GM19328 (cell line): ENCODE measurements around the gene FOXN3.
"Not testable (repeated sequence)": the region's sequence is repeated elsewhere in the genome, so short reads cannot be mapped to it uniquely, and the experiment has no call there.

Source experiments
- ATAC-seq: cut with Tn5 transposase; IDR thresholded peaks from one replicate; pipeline ENCODE4 v1.9.1; 2021; ENCODE audit warnings: mild to moderate bottlenecking, moderate library complexity; ENCODE audit not compliant: unreplicated experiment

The FOXN3 gene

DNA sequence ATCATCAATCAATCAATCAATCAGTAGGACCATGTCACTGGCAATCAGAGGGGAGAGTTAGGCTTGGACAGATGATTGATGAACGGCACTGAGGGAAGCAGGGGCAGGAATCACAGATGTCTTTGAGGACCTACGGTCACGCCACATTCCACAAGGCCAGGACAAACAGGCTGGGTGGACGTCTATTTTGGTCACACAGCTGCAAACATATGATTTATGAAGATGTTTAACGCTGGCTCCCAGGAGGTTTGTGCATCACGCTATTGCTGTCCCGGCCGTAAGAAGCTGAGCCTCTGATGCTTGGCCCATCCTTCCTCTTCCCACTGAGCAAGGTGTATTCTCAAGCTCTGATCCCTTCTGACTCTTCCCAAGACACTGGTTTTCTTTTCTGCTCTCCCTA lies 160.8 kb downstream of the FOXN3 start:
- no peak for ATAC-seq

DNA sequence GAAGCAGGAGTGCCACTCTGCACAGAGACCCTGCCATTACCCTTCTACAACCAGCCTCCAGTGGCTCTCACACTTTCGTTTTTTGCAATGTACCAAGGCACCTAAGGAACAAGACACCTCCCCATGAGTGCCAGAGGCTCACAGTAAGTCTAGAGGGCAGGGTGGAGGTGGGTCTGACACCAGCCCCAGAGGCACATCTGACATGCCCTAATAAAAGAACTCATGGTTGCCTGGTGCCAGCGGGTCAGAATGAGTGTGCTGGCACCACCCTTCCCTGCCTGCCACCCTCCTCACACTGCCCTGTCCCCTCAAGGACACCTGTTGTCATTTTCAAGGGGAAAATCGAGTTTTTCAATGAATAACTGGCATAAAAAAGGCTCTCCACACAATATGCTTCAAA lies 161.2 kb downstream of the FOXN3 start:
- no peak for ATAC-seq

DNA sequence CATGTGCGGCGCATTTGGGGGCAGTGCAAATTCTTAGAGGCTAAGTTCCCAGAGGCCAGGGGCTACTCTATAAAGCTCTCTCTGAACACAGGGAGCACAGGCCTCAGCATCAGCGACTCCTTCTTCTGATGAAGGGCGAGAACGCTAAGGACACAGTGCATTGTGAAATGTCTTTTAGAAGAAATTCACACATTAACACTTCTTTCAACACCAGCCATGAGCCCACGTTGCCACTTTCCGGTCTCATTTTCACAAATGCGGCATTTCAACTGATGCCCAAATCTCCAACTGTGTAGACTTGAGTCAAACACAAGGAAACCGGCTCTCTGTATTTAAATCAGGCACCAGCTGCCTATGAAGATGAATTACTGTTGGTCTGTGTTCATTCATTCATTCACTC lies 162.0 kb downstream of the FOXN3 start:
- no peak for ATAC-seq

DNA sequence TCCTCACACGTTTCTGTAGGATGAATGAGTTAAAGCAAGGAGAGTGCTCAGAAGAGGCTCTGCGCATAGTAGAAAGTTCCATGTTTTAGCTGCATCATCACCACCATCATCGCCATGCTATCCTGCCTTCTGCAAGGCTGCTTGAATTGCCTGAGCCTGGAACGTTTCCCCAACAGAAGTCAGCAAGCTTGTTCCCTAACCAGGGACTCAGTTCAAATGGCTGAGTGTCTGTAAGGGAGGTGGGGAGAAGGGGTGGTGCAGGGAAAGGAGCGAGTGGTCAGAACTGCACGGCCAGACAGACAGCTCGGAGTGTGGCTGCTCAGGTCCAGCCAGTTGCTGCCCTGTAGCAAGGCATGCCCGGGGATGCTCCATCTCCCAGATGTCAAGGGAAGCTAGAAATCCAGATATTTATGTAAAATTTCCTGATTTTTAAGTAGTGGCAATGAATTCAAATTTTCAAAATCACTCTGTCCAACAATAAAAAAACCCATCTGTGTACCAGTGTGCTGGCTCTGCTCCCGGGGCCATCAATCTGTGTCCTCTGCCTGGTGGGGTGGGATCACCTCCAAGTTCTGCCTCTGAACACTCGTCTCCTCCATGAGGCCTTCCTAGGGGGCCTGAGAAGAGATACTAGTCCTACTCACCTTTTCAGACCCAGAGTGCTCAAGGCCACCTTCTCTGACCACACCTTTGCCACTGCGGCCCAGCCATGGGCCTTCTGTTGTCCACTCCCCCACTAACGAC lies 162.7 kb downstream of the FOXN3 start:
- ATAC-seq, result no peak

DNA sequence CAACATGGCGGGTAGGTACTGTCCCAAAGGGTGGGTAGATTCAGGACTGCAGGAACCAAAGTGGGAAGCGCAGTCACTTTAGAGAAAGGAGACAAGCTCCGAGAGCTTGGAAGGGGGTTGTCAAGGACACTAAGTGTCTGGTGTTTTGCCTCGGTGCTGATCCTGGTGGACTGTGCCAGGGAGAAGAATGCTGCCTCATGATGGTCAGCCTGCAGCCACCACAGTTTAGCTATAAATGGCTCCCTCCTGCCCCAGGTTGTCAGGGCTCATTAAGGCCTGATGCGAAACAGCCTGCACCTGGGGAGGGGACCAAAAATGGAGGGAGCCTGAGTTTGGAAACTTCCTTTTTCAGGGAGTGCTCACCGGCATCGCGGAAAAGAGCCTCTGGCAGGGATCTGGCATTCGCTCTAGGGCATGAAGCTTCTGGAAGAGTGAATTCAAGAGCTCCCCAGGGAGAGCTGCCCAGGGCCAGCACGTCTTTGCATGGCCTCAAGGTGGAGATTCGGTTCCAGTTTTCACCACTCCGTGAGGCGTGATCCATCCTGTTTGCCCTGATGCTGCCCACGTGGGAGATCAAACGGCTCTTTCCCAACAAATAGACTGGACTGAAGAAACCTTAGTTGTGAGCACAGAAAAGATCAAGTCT lies 164.0 kb downstream of the FOXN3 start:
- ATAC-seq, result no peak

DNA sequence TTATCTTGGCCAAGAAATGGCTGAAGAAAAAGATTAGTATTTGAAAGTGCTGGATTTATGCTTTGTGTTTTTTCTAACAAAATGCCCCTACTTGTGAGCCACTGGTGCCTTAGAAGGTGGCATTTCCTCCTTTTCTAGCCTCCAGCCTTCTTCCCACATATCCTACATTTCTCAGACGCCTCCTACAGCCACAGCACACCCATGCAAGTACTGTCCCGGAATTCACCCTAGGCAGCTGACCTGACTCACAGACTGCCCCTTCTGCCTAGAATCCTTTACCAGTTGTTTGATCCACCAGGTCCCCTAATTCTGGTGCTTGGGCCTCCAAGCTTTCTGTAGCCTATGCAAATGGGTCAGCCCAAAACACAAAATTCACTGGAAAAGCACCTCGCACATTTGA lies 166.0 kb downstream of the FOXN3 start:
- no peak for ATAC-seq

DNA sequence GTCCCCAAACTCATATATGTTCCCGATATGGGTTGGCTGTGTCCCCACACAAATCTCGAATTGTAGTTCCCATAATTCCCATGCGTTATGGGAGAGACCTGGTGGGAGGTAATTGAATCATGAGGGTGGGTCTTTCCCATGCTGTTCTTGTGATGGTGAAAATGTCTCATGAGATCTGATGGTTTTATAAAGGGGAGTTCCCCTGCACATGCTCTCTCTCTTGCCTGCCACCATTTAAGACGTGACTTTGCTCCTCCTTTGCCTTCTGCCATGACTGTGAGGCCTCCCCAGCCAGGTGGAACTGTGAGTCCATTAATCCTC lies 166.4 kb downstream of the FOXN3 start:
- not testable (repeated sequence) for ATAC-seq

DNA sequence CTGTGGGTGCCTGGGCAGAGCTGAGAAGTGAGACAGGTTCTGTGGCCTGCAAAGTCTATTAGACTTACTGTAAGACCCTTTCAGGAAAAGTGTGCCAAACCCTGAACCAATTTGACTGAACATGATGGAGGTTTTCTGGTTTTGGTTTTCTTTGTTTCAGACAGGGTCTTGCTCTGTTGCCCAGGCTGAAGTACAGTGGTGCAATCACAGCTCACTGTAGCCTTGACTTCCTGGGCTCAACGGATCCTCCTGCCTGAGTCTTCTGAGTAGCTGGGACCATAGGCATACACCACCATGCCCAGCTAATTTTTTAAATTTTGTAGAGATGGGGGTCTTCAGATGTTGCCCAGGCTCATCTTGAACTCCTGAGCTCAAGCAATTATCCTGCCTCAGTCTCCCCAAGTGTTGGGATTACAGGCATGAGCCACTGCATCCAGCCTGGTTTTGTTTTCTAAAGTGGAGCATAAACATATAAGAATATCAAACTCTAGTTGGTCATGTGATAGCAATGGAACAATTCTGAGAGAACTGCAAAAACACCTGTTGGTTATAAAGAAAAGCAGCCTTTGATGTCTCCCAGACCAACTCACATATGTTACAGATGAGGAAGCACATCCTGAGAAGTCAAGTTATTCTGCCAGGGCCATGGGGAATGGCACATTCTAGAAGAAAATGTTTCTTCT lies 166.9 kb downstream of the FOXN3 start:
- ATAC-seq, result no peak

DNA sequence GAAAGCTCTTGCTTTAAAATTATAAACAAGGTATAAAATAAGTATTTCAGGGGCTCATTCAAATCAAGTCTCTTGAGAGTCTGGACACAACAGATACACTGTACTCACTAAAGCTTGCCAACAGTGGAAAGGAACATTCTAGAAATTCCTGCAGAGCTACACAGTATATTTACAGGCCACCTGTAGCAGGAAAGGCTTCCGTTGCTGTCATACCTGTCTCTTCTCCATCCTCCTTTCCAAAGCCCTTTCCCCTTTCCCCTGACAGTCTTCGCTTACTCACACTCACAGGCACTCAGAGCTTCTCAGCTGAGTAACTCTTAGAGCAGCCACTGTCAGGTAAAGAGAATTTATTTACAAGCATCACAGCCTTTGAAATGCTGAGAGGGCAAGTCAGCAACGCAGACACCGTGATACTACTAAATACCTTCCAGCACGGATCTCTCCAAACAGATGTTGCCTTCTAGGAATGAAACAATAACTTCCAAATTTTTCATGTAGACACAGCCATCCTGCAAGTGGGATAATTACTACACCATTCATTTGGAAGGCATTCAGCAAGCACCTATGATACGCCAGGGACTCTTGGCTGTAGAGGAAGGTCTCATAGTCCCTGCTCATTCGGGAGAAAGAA lies 167.9 kb downstream of the FOXN3 start:
- ATAC-seq, result no peak

DNA sequence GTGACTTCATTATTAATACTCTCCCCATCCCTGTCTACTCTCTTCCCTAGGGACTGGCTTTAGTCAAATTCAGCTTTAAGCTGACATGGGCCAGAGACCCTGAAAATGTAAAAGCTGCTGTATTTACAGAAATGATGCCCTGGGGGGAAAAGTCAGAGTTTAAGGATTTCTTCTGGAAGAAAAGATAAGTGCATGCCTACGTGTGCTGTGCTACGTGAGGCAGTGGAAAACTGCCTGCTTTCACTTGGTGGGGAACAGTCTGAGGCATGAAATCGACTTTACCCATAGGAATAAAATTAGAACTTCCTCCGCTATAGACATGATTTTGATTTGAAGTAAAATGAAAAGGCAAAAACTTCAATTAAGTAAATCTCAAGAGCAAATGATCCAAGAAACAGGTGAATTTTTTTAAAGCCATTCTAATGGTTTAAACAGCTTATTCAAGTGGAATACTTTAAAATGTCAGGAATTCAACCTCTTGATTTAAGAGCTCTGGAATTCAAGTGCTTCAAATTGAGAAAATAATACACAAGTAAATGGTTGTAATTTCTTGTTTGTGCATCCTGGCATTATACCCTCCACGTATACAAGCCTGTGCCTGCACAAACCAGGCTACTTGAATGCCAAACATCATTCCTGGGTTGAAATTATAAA lies 168.5 kb downstream of the FOXN3 start:
- no peak for ATAC-seq

DNA sequence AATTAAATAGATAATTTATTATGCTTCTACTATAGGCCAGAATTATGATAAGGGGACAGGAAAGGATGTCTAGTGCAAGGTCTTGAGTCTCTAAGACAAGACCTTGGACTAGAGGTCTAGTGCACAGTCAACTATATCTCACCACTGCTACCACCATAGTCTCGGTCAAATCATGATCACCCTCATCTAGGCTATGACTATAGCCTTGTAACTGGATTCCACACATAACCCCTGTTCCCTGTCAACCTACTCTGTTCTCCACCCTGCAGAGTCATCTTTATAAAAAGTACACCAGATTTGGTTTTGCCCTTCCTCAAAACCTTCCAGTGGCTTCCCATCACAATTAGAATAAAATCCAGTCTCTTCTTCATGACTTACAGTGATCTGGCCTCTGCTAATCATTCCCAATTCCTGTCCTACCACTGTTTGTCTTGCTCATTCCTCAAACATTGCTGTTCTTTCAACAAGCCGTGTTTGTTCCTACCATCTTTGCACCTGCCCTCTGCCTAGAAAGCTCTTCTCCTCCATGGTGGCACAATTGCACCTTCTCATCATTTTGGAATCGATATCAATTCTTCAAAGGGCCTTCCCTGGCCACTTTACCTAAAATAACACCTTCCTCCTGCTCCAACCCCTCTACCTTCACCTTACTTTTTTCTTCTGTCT lies 169.4 kb downstream of the FOXN3 start:
- no peak for ATAC-seq

DNA sequence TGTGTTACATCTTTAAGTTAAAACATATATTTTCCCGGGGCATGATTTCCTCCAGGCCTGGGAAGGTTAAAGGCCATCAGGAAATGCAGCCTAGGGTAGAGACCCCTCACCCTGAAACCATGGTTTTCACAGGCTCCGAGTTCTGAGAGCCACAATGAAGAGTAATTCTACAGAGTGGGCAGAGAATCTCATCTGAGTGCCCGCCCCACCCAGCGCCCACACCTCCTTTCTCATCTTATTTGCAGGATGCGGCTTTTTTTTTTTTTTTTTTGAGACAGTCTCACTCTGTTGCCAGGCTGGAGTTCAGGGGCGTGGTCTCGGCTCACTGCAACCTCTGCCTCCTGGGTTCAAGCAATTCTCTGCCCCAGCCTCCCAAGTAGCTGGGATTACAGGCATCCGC lies 170.7 kb downstream of the FOXN3 start:
- ATAC-seq, result no peak

DNA sequence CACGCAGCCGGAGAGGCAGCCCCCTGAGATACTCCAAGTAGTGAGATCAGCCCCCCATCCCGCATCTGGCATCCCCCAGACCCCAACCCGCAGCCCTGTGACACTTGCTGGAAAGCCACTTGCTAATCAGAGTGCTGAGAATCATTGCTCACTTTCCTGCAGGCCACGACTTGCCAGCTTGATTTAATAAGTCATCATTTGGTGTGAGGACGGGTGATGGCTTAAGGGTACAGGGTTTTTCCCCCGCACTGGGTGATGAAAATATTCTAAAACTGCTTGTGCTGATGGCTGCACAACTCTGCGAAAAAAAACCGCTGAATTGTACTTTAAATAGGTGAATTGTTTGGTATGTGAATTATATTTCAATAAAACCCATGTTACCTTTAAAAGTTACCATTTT lies 171.2 kb downstream of the FOXN3 start:
- no peak for ATAC-seq

DNA sequence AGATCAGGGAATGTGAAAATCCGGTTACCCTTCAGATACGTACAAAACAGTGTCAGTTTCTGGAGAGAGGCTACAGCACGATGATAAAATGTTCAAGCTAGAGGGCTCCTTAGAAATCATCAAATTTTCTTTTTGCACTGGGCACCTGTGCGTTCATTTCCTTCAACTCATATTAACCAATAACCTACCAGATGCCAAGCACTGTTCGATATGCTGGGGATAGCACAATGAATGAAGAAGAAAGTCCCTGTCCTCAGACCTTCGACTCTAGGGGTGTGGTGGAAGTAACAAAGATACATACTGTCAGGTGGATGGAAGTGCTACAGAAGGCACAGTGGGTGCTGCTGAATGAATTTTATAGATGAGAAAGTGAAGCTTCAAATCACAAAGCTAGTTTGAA lies 172.3 kb downstream of the FOXN3 start:
- ATAC-seq, result no peak

DNA sequence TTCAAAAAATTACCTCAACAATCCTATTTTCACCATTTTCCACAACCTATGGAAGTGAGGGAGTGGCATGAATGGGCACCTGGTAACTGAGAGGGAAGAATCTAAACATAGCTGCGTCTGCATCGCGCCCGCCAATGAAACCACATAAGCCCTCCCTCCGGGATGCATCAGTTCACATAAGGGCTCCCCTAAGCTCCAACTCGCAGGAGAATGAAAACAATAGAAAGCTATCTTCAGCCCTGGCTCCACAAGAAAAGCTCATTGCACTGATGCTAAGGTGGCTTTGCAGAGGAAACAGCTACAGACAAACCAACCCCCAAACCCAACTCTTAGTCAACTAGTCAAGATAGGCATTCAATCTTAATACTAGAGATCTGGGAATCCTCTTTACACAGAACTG lies 173.3 kb downstream of the FOXN3 start:
- ATAC-seq, result no peak

DNA sequence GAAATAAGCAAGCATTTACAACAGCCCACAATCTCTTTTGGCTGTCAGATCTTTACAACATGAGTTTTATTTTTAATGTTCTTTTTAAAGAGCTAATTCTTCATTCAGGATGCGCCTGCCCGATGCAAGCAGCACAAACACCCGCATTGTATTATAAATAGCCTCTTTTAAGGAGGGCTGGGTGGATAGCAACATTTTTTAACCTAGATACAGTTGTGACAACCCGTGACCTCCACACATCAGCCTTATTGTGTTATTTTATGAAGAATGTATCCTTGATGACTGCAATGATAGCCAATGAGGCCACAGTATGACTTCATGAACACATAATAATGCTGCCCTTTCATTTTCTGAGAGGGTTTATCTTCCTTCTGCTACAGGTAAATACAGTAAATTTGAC lies 173.7 kb downstream of the FOXN3 start:
- no peak for ATAC-seq

DNA sequence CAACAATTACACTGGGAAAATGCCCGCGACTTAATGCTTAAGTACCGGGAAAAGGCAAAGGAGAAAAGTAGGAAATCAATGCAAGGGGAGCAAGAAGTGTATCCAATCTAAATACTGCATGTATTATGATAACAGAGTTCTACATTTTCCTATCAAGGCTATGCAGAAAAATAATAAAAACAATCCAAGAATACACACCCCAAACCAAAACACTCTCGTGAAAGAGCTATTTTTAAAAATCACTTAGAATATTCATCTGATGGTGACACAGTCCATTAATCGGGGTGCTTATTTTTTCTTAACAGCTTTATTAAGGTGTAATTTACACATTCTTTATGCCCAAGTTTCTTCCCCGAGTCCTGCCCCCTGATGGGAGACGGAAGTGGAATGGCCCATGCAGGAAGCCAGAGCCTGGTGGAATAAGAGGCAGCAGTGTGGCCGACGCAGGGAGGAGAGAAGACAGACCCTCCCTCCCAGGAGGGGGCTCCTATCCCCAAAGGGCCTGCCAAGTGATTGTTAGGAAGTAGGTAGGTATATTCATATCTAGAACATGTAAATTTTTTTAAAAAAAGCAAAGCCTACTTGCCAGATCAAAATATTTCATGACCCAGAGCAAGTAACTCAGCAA lies 174.3 kb downstream of the FOXN3 start:
- ATAC-seq, result no peak

DNA sequence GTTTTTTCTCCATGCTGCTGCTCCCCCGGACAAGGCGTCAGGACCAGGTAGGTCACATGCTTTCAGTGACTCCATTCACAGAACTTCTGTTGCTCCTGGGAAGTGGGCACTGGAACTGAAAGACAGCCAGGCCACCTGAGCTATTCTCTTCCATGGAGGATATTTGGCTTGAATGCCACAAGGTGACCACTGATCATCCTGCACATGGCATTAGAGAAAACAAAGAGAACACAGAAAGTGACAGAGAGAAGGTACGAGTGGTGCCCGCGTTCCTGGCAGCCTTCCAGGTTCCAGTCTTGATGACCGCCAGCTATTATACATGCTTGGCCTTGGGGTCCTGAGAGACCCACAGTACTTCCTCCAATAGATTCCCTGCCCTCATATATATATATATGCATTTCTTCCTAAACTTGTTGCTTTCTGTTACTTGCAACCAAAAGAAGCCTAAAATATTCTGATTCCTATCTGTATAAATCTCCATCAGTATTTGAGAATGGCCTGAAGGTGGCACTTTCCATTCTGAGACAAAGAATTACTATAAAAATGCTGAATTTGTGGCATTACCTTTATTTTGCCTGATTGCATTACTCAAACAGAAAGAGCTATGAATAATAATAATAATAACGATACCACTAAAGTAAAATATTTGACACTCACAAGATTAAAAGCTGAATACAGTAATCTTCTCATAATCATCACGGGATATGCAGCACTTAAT lies 174.9 kb downstream of the FOXN3 start:
- no peak for ATAC-seq

DNA sequence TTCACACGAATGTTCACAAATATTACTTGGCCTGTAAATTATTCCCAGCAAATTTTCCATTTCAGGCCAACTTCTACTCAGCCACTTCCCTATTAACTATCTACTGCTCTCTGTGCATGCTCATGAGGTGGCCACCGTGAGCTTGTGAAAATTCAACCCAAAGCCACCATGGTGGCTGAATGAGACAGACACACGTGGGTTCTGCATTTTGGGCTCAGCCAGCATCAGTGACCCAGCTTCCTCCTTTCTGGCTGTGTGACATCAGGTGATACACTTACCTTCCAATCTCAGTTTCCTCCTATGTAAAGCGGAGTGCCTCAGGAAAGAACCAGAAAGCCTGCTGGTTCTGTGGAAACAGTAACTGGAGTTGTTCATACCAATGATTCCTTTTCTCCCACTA lies 175.8 kb downstream of the FOXN3 start:
- ATAC-seq, result no peak

DNA sequence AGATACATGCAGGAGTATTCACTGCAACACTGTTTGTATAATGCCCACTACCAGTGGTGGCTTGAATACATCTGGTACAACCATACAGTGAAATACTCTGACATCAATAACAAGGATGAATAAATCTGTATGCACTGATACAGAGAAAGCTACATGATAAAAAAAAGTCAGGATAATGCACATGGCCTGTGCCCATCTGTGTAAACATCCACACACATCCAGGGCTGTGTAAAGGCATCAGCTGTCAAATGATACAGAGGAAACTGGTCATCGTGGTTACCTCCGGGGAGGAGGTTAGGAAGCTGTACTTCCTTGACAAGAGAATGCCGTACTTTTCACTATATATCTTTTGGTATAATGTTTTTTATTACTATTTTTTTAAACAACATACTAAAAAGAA lies 176.6 kb downstream of the FOXN3 start:
- ATAC-seq, result no peak
